Activated naive CD8-positive, alpha-beta T cell treated with anti-CD3 and anti-CD28 coated beads, Interleukin-2, amount 50 U/mL, for 16 hours (primary cell): Measurements from ENCODE around the gene MUS81.

Experiments
- DNase-seq: peaks from one replicate; pipeline ENCODE4 v3.0.0-alpha.2; 2020; ENCODE audit warnings: low read depth, low spot score

The MUS81 gene

DNA sequence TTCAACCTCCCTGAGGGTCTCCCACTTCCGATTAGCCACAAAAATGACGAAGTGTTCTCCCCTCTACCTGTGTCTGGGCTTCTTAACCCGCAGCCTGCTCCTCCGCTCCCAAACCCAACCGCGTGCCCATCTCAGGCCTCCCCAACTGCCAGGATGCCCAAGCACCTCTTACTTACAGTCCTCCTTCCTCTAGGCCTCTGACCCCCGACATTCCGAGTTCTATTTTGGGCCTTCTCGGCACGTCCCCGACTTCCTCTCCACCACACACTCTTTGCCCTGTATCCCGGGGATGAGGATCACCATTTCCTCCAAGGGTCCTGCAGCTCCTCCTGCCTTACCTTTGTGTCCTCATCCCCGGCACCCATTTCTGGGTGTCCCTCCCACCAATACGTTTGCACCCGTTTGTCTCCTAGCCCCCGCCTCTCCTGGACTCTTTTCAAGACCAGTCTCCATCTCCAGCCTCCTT is 388 bp upstream of the MUS81 start:
- DNase-seq, result no peak

DNA sequence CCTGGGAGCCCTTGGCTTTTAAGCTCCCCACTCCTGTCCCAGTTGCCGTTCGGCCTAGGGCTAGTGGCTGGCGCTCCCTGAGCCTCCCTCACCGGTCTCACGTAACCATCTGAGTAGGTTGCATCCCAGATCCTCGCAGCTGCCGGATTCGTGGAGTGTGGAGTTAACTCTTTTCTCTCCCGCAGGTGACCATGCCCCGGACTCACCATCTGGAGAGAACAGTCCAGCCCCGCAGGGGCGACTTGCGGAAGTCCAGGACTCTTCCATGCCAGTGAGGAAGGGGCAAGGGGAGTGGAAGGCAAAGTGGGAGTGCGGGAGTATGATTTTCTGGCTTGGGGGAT is 902 bp downstream of the MUS81 start:
- DNase-seq, result no peak

DNA sequence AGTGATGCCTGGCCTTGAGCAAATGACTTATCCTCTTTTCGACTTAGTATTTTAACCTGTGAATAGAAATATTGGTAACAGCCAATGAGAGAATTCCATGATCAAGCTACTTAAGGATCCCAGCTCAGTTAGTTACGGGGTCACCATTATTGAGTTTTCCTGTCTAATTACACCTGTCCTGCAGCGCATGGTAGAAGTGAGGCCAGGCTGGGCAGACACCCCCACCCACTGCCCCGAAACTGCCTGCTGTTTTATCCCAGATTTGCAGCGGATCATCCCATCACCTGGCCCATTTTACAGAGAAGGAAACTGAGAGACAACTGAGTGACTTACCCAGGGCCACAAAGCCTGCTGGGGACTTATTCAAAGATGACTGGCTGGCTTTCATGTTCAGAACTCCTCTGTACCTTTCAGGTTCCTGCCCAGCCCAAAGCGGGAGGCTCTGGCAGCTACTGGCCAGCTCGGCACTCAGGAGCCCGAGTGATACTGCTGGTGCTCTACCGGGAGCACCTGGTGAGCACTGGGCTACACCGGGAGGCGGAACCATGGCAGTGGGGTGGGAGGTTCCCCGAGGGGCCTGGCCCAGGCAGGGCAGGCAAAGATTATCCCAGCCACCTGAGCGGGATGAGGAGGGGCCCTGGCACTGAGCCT is 1.4 kb downstream of the MUS81 start:
- DNase-seq, result no peak

DNA sequence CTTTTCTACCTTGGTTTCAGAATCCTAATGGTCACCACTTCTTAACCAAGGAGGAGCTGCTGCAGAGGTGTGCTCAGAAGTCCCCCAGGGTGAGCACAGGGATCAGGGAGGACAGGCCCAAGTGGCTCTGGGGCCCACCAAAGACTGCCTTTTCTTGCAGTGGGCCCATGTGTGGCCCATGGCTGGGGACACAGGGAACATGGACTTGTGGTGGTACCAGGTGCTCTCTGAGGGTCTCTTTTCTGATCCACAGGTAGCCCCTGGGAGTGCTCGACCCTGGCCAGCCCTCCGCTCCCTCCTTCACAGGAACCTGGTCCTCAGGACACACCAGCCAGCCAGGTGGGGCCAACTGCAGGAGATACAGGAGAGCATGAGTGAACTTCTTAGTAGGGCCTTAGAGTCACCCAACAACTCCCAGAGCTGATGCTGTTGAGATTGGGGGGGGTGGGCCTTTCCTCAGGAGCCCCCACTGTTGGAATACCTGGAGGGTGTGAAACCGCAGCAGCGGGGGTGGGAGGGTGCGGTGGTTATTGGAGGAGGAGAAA is 2.0 kb downstream of the MUS81 start:
- DNase-seq, result no peak

DNA sequence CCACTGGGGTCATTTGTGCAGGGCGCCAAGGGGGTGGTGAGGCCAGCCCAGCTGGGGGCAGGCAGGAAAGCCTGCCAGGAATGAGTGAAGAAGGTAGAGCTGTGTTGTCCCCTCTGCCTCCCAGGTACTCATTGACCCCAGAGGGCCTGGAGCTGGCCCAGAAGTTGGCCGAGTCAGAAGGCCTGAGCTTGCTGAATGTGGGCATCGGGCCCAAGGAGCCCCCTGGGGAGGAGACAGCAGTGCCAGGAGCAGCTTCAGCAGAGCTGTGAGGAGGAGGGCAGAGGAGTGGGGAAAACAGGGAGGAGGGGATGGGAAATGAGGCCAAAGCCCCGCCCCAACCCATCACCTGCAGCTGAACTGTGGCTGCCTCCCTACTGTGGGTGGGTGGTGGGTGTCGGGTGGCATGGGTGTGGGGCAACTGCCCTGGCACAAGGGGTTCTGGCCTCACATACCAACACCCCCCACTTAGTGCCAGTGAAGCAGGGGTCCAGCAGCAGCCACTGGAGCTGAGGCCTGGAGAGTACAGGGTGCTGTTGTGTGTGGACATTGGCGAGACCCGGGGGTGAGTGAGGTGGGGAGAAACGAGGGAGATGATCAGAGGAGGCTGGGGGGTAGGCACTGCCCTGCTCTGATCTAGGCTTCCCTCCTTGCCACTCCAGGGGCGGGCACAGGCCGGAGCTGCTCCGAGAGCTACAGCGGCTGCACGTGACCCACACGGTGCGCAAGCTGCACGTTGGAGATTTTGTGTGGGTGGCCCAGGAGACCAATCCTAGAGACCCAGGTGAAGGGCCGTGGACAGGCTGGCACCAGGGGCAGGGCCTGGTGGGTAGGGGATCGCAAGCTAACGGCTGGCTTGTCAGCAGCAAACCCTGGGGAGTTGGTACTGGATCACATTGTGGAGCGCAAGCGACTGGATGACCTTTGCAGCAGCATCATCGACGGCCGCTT is 3.0 kb downstream of the MUS81 start:
- DNase-seq, result no peak

DNA sequence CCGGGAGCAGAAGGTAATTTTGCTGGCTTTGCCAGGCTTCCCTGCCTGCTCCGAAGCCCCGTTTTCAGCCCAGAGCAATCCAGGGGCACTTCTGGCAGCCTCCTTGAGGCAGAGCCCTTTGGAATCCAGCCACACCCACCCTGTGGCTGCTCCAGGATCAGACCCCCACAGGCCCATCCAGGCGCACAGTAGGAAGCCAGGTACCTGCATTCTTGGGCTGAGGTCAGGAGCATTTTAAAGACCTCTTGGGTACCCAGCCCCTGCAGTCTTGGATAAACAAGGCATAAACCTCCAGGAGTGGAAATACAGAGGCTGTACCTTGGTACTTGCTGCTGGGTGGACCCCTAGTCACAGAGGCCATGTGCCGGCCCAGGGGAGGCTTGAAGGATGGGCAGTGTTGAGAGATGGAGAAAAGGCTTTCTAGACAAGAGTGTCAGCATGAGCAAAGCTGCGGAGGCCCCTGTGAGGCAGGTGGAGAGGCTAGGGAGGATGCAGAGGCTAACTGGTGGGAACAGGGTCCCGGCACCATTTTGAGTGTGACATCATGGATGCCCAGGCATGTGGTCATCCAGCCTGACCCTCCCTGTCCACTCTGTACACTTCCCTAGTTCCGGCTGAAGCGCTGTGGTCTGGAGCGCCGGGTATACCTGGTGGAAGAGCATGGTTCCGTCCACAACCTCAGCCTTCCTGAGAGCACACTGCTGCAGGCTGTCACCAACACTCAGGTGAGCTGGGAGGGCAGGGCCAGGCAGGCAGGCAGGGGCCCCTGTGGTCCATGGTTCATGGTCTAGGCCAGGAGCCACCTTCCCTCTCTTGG is 3.9 kb downstream of the MUS81 start:
- no peak for DNase-seq

DNA sequence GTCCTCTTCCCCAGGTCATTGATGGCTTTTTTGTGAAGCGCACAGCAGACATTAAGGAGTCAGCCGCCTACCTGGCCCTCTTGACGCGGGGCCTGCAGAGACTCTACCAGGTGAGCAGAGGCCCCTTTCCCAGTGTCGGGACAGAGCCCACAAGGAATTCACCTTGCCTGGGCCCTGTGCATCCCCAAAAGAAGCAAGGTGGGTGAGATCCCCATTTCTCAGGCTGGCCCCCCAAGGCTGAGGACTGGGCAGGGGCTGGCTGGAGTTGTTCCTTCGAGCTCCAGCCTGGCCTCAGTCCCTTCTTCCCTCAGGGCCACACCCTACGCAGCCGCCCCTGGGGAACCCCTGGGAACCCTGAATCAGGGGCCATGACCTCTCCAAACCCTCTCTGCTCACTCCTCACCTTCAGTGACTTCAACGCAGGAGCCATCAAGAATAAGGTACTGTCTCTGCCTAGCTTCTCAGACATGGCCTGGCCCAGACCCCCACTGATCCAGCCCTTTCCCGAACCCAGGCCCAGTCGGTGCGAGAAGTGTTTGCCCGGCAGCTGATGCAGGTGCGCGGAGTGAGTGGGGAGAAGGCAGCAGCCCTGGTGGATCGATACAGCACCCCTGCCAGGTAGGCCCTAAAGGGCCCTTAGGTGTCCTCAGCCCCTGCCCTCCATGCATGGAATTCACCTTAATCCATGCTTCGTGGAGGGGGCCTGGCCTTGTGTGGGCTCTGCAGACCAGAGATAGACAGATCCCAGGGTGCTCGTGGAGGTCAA is 4.7 kb downstream of the MUS81 start:
- no peak for DNase-seq

DNA sequence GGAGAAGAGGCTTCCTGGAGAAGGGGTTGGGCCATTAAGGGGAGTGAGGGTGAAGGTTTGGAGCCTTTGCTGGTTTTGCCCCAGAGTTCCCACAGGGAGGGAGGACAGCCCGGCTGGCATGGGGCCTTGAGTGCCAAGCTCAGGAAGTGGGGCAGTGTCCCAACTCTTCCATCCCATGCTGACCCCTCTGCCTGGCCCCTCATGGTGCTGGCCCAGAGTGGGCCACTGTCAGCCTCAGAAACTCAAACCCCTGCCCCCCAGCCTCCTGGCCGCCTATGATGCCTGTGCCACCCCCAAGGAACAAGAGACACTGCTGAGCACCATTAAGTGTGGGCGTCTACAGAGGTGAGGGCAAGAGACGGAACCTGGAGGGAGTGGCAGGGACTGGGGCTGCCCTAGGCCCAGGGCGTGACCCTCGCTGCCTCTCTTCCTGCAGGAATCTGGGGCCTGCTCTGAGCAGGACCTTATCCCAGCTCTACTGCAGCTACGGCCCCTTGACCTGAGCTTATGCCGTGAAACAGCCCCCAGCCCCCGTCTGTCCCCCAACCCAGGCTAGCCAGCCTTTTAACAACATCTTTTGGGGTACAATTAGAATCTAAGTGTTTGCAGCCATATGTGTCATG is 5.4 kb downstream of the MUS81 start:
- no peak for DNase-seq

DNA sequence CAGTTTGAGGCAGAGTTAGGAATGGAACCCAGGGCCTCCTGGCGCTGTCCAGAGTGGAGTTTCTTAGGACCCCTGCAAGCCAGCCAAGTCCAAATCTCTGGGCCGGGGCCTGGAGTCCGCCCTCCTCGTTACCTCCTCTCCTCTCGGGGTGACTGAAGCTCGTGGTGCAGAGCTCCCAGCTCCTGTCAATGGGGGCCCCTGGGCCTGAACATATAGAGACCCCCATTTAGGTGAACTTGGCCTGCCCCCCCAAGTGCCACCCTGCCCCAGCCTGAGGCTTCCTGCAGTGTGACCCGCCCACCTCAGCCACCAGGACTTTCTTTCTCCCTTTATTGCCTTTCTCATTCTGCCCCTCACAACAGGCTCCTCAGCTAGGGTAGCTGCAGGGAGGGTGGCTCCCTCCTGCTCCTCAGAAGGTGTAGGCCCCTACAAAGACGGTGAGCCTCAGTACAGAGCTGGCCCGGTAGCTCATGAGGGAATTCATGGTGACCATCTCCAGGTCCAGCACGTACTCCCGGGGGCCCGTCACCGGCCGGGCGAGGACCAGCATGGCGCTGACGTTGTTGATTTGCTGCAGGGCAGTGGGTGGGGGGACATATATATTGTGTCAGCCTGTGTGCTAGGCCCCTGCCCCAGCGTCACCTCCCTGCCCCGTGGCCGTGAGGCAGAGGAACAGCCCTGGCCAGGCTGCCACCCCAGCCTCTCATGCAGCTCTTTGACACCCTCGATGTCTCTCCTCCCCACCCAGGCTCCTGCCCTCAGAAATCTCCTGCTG is 6.5 kb downstream of the MUS81 start:
- DNase-seq, result no peak

DNA sequence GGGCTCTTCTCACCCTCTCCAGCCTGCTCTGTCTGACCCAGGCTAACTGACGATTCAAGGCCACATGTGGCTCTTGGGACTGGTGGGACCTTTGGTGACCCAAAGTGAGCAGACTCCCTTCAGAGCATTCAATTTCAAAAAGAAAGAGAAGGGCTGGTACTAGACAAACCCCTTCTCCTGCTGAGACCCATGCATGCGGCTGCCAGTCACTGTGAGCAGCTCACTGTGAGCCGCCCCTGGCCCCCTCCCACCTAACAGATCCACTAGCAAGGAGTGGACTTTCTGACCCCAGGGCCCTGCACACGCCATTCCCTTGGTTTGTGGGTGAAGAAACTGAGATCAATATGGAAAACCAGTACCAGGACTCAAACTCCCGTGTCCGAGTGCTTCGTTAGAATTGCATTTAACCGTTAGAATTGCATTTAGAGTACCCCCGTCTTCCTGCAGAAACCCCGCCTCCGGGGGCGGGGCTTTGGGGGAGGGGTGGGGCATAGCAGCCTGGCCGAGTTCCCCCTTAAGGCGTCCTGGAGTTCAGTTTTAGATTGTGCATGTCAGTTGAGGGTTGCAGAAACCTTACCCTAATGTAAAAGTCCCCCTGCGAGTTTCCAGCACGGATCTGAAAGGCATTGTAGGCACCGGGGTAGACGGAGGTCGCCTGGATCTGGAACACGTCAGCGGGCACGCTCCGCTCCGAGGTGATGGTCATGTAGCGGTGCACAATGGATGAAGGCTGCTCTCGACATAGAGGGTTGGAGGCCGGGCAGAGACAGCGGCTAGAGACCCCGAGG is 7.2 kb downstream of the MUS81 start:
- DNase-seq, result no peak

DNA sequence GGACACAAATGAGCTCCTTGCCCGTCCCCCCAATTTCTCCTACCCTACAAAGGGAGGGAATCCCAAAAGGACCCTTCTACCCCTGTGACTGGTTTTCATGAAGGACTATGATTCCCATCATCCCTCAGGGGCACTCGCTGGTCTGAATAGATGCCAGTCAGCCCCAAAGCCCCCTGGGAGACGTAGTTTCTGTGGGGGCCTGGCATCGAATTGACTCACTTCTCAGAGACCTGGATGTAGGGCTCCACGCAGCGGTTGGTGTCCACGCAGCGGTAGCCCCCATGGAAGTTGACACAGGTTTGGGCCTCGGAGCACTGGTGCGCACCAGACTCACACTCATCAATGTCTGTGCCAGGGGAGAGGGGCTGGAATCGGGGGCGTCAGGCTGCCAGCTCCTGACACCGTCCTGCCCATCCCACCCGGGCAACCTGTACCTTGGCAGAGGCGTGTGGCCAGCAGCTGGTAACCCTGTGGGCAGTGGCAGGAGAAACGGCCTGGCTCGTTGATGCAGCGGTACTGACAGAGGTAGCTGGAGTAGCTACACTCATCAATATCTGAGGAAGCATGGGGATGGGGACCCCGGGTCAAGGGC is 7.9 kb downstream of the MUS81 start:
- DNase-seq, result no peak

DNA sequence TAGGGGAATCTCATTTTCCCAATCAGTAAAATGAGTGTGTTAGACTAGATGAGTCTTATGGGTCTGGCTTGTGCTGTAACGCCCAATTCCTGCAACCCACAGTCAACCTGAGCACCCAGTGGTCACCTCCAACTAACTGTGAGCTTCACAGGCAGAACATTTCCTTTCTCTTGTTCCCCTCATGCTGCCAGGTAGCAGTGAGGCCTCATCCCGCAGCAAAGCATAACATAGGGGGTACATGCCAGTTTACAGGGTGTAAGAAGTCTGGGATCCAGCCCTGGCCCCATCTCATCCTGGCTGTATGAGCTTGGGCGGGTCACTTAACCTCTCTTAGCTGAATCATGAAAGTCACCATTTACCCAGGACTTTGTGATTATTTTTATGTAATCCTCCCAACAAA is 8.7 kb downstream of the MUS81 start:
- no peak for DNase-seq

DNA sequence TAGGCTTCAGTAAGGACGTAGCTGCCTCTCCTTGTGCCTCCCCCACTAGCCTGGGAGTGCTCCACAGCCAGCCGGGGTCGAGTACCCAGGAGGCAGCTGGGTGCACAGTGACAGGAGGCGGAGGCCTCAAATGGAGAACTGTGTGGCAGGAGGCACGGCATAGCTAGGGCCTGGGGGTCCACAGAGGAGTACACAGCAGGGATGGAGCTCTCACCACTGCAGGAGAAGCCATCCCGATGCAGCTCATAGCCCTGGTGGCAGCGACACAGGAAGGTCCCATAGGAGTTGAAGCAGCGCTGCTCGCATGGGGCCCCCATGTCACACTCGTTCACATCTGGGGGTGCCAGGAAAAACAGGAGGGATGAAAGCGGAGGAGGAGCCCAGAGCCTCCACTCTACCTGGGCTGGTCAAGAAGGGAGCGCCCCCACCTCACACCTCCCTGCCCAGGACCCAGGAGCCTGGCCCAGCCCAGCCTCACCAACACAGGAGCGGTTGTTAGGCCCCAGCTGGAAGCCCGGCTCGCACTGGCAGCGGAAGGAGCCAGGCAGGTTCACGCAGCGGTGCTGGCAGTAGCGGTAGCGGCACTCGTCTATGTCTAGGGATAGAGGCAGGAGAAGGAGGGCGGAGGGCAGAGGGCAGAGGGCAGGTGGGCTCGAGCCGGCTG is 9.5 kb downstream of the MUS81 start:
- DNase-seq, result no peak

DNA sequence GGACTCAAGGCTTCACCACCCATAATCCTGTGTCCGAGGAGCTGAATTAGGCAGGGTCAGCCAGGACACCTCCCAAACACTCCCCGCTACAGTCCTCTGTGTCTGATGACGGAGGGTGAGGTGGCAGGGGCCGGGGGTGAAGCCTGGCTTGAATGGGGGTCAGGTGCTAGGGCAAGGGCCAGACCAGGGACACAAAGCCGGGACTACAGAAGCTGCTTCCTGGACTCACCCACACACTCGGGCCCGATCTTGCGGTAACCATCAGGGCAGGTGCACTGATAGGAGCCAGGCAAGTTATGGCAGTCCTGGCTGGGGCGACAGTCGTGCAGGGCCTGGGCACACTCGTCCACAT is 10.1 kb downstream of the MUS81 start:
- DNase-seq, result no peak

DNA sequence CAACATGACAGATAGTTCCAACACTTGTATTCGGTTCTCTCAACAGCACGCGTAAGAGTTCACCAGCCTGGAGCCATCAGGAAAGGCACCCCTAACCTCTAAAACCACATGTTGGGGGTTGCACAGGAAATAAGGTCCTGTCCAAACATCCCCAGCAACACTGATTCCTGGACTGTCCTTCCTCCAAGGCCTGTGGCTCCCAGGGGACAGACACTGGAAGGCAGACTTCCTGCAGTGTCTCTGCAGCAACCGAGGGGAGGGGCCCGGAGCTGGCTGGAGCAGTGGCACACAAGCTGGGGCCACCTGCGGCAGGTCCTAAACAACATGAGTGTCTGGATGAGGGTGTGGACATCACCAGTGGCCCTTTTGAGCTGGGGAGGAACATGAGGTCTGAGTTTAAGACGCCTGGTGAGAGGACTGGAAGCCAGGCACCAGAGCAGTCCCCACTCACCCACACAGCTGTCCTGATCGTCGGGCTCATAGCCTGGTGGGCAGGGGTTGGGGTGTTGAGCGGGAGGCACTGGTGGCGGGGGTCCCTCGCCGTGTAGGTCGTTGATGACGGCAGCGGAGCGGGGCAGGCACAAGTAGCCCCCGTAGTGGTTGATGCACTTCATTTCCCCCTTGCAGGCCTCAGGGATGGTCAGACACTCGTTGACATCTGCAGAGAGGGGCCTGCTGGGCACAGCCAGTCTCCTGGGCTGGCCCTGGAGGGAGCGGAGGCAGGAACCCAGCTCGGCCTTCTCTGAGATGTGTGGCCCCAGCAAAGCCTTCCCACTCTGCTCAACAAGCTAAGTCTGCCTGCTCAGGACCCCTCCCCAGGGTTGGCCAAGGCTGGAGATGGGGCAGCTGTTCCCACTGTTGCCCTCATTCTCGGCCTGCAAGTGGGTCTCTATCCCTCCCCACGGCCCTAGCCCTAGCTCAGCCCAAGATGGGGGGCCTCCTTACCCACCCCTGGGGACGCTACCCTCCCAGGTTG is 10.8 kb downstream of the MUS81 start:
- no peak for DNase-seq

DNA sequence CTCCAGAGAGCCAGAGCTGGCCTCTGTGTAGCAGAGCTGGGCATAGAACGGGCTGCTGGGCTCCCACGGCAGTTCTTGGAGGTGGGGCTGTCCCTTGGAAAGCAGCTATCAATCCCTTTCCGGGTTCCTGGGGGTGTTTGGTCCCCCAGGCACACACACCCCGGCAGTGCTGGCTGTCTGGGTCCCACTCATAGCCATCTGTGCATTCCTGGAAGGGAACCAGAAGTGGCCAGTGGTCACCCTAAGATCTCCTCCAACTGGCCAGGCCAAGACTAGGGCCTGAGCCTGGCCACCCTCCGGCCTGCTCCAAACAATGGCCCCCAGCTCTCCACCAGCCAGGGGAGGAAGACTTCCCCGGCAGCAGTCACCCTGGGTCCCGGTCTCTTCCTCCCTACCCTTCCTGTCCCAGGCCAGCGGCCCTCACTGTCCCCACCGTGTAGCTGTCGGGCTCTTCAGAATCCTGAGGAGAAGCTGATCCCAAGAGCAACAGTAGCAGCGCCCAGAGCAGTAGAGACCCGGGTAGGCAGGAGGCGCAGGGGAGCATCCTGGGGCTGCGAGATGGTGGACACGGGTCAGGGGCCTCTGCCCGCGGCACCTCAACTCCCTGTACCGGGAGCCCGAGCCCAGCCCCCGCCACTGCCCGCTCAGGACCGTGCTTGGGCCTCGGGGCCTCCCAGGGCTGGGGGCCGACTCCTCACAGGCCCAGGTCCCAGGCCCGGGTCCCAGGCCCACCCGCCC is 11.7 kb downstream of the MUS81 start:
- no peak for DNase-seq
